ENCODE measurements around the gene CES3.
"Not testable (repeated sequence)": the region's sequence is repeated elsewhere in the genome, so short reads cannot be mapped to it uniquely, and the experiment has no call there.

The CES3 gene

GRCh38 chr16:66926171-66926947, 34.7 kb upstream of the CES3 start:
- DNase-seq (ENCODE audit: low spot score) = no peak

GRCh38 chr16:66926961-66927436, 34.1 kb upstream of the CES3 start:
- no peak for DNase-seq (ENCODE audit: low spot score)

- DNase-seq (ENCODE audit: low spot score) = no peak
Measured at GRCh38 chr16:66927918-66928649, 33.0 kb upstream of the CES3 start.

GRCh38 chr16:66928702-66929388, 32.2 kb upstream of the CES3 start:
- no peak for DNase-seq (ENCODE audit: low spot score)

GRCh38 chr16:66930189-66930588, 30.9 kb upstream of the CES3 start:
- no peak for DNase-seq (ENCODE audit: low spot score)

- no peak for DNase-seq (ENCODE audit: low spot score)
Measured at GRCh38 chr16:66931665-66932064, 29.4 kb upstream of the CES3 start.

- no peak for DNase-seq (ENCODE audit: low spot score)
Measured at GRCh38 chr16:66932076-66932475, 29.0 kb upstream of the CES3 start.

GRCh38 chr16:66933776-66934137, 27.3 kb upstream of the CES3 start:
- DNase-seq (ENCODE audit: low spot score) = no peak

GRCh38 chr16:66934138-66934838, 26.8 kb upstream of the CES3 start, which contains the start of gene CIAO2B:
Gene CIAO2B (minus strand): TSS chr16:66934402. CDS start chr16:66934364, 38 bp downstream.
- DNase-seq (ENCODE audit: low spot score) = peak; percentile 76

- not testable (repeated sequence) for DNase-seq (ENCODE audit: low spot score)
Measured at GRCh38 chr16:66934839-66935313, 26.2 kb upstream of the CES3 start.

GRCh38 chr16:66935314-66936011, 25.6 kb upstream of the CES3 start, which contains the start of gene CES2:
Gene CES2 (plus strand): TSS chr16:66935516. CDS start chr16:66935636, 120 bp downstream.
- no peak for DNase-seq (ENCODE audit: low spot score)

- no peak for DNase-seq (ENCODE audit: low spot score)
Measured at GRCh38 chr16:66936462-66936861, 24.6 kb upstream of the CES3 start.

- DNase-seq (ENCODE audit: low spot score) = no peak
Measured at GRCh38 chr16:66936889-66937554, 24.0 kb upstream of the CES3 start.

GRCh38 chr16:66937725-66938337, 23.2 kb upstream of the CES3 start:
- DNase-seq (ENCODE audit: low spot score) = no peak

GRCh38 chr16:66939366-66939765, 21.7 kb upstream of the CES3 start:
- no peak for DNase-seq (ENCODE audit: low spot score)

- no peak for DNase-seq (ENCODE audit: low spot score)
Measured at GRCh38 chr16:66940236-66940635, 20.8 kb upstream of the CES3 start.

GRCh38 chr16:66942981-66943380, 18.1 kb upstream of the CES3 start:
- no peak for DNase-seq (ENCODE audit: low spot score)

- DNase-seq (ENCODE audit: low spot score) = no peak
Measured at GRCh38 chr16:66943426-66944053, 17.5 kb upstream of the CES3 start.

GRCh38 chr16:66944054-66944441, 17.0 kb upstream of the CES3 start:
- DNase-seq (ENCODE audit: low spot score) = no peak

- not testable (repeated sequence) for DNase-seq (ENCODE audit: low spot score)
Measured at GRCh38 chr16:66944971-66945370, 16.1 kb upstream of the CES3 start.

Data from cerebellar cortex (tissue), 1 donor.